8988T (cell line): ENCODE results near the gene MAP3K1.
"Not testable (repeated sequence)": the region's sequence is repeated elsewhere in the genome, so short reads cannot be mapped to it uniquely, and the experiment has no call there.

Source experiments
- DNase-seq: peaks from one replicate; pipeline ENCODE4 v3.0.0; 2011

The MAP3K1 gene

DNA sequence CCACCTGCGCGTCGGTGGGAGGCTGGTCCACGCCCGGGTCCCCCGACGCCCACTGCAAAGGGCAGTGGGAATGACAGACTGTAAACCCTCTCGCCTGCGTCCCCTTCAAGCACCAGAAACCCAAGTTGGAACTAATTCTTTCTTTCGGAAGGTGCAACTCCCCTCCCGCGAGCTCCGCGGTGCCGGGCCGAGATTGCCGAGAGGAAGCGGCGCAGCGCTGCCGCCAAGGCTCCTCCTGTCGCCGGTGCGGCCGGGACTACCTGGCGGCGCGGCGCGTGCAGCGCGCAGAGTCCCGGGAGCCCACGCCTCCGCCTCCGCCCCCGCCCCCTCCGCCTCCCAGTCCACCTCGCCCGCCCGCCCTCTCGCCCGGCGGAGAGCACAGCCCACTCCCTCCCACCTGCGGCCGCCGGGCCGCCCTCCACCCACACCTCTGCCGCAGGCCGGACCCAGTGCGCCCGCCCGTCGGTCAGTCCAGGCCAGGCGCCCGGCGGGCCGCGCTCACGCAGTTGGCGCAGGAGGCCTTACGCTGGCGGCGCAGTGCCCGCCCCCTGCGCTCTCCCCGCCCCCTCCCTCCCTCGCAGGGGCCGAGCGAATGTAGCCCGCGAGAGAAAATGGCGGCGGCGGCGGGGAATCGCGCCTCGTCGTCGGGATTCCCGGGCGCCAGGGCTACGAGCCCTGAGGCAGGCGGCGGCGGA, at the start of gene MAP3K1:
MAP3K1 (plus strand) TSS at position 587 of the 695 bp plus-strand sequence; CDS start at position 612, 25 bp downstream.
- peak; percentile 74 for DNase-seq

GRCh38 chr5:56766926-56767325, 48.4 kb upstream of the MAP3K1 start:
- no peak for DNase-seq

DNA sequence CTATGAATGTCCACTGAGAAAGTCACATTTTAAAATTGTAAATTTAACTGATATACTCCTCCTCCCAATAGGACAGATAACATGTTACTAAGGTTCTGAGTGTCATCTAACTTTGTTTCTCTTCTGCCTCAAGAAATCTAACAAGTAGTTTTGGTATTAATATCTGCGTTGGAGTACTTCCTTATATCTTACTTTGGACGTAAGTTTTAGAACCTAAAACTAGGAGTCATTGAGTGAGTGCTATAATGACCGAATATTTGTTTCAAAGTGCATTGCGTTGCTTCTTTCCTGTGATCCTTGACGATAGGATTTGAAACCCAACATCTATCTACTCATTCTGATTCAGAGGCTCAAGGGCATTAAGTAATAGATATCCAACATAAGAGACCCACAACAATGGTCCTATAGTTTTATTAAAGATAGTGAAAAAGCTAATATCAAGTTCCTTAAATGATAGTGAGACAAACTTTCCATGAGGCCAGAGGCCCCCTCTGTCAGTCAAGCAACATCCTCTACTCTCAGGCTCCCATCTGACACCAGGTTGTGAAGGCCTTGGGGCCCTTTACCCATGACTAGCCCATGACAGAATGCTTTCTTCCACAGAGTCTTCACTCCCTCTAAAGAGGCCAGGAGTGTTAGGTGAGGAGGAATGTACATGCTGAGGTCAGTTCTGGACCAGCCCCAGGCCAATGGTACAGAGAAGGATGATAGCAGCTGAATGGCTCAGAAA, 45.3 kb upstream of the MAP3K1 start:
- DNase-seq, result no peak

DNA sequence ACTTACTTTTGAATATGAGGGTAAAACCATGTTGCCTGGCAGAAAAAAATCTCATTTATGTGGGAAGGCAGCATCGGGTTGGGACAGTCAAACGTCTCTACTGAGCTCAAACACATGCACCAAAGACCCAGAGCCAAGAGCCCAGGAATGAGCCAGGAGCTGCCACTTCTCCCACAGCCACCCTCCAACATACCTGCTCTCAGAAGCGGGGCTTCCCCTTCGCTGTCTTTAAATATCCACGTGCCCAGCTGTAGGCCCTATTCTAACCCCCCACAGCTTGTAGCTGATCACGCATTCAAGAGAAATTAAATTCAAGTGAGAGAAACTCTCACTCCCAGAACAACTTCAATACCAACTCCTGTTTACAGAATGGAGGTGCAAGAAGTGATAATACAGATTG, 42.6 kb upstream of the MAP3K1 start:
- DNase-seq, result no peak

DNA sequence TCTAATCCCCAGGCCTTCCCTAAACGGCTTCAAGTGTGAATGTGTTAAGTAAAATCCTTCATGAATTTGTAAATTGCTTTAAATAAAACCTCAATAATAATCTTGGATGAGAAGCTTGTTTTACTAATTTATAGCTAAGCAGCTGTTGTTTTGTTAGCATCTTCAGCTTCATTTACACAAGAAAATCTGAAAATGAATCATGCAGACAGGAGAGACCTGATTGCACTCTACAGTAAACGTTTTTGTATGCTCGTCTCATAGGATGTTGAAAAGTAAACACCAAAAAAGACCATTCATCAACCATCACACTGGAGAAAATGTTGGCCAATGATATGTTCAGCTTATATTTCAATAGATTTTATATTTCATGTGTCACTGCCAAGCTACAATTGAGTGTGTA, 40.4 kb upstream of the MAP3K1 start:
- DNase-seq, result no peak

- not testable (repeated sequence) for DNase-seq
These were observed 39.0 kb upstream of the MAP3K1 start for GRCh38 chr5:56776212-56776846.

GRCh38 chr5:56783261-56783660, 32.1 kb upstream of the MAP3K1 start:
- DNase-seq, result no peak

DNA sequence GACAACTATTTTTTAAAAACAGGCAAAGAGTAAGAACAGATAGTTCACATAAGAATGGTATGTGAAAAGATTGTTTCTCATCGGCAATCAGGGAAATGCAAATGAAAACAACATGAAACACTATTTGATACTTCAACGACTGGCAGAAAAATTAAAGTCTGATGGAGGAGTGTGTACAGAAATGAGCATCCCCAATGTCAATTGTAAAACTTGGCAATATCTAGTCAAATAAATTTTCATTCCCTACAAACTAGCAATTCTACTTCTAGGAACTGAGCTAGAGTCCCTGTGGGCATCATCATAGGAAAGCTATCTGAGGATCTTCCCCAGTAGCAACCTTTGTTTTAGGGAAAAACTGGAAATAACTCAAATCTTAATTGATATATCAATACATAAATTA, 29.0 kb upstream of the MAP3K1 start:
- DNase-seq, result no peak

- no peak for DNase-seq
These were observed 24.0 kb upstream of the MAP3K1 start for GRCh38 chr5:56791396-56791795.

DNA sequence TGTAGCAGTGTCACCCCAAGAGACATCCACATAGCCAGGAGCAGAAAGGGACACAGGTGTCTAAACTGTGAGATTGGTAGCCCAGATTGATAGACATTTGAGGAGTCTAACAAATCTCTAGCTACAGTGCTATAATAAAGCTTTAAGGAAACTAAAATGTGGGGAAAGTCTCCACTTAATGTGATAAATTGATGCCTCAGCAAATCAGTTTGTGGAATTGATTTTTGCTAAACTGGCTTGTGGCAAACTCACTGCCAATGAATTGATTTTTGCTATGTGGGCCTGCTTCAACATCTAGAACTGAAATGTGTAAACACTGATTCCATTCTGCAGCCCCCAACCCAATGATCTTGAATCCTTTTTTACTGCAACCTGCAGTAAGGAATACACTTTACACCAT, 16.8 kb upstream of the MAP3K1 start:
- no peak for DNase-seq

- DNase-seq, result no peak
These were observed 15.2 kb upstream of the MAP3K1 start for GRCh38 chr5:56800186-56800585.

DNA sequence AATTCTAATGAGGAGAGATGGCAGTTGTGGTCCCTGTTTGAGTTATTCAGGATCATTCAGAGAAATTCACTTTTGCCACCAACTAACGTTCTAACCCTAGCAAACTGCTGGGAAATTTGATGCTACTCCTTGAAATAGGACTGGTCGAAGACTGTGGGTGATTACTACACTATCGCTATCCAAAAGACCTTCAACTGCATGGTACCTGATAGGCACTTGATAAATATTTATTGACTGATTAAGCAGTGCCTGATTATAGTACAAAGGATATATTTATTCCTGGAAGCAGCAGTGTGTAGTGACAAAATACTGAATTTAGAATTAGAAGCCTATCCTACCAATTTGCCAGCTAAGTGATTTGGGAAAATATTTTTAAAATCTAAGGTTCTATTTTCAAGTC, 14.1 kb upstream of the MAP3K1 start:
- DNase-seq, result no peak

GRCh38 chr5:56802205-56802604, 13.1 kb upstream of the MAP3K1 start:
- no peak for DNase-seq

DNA sequence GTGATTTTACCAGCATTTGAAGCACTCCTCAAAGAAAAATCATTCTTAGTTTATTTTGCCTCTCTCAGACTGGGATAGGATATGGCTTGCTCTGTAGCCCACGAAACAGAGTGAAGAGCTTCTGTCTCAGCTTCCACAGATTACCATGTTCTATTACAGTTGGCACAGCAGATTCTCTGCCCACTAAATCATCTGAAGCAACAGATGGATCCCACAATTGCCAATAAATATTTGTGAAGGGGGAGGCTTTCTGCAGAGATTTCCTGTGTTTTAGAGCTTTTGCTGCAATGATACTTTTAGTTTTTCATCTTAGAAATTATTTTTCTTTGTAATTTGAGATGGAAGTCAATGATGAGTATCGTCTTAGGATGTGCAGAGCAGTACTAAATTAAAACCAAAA, 12.3 kb upstream of the MAP3K1 start:
- DNase-seq, result no peak

- DNase-seq, result no peak
These were observed 11.5 kb upstream of the MAP3K1 start for GRCh38 chr5:56803894-56804293.

DNA sequence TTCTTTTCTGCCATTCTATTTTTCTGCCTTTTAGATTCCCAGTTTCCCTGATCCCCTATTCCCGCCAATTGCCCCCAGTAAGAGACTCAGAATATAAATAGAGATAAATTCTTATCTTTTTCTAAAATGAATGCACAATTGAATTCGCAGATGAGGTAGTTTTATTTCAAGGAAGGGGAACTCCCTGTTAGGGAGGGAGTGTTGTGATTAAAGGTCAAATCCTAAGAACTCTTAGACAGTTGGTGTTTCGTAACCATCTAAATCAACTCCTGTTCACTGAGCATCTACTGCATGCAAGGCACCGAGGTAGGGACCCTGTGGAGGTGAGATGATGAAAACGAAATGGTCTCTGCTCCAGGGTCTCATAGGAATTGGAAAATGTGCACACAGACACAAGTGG, 7.7 kb upstream of the MAP3K1 start:
- no peak for DNase-seq

DNA sequence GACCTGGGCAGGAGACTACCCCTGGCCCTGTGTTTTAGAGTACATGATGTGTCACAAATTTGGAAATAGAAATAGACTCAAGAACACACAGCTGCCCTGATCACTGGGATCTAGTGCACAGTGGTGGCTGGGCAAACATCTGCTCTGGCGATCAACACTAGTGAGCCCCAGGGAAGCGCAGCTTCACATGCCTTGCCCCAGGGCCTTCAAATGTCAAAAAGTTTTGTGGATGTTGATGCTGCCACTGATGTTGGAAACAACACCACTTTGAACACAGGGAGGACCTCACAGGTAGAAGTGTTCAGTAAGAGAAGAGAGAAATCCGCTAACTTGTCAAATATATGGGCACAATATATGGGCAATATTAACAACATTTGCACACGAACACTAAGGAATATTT, 7.1 kb upstream of the MAP3K1 start:
- no peak for DNase-seq

DNA sequence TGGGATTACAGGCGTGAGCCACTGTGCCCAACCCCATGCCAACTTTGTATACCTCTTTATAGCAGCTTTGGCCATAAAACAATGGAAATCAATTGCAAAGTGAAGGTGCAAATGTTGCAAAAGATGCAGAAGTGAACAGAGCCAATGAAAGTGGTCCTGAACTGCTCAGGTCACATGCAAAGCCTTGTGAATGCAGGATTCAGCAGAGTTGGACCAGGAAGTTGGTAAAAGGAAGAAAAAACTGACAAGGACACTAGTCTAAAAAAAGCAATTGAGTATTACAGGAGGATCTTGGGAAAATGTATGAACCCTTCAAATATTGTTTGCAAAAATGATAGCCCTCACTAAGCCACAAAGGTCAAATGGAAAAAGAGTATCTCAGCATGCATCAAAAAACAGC, 4.5 kb upstream of the MAP3K1 start:
- DNase-seq, result no peak

DNA sequence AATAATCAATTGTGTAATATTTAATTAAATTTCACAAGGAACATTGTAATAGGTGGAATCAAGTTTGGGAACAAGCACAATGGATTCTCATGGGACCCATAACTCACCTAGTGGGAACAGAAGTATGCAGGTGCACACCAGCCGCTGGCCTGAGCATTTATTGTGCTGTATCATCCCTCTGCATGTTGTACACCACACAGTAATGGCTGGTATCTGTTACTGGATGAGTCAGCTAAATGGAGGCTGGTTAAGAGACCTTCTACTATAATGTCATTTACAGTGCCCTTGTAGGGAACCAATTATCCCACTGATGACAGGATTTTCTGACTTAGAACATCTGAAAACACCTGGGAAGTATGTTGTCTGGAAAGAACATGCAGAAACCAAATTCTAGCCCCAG, 3.2 kb upstream of the MAP3K1 start:
- no peak for DNase-seq

- DNase-seq, result no peak
These were observed 2.0 kb upstream of the MAP3K1 start for GRCh38 chr5:56813302-56813701.

- DNase-seq, result peak; percentile 27
These were observed 887 bp upstream of the MAP3K1 start for GRCh38 chr5:56814361-56814962.

DNA sequence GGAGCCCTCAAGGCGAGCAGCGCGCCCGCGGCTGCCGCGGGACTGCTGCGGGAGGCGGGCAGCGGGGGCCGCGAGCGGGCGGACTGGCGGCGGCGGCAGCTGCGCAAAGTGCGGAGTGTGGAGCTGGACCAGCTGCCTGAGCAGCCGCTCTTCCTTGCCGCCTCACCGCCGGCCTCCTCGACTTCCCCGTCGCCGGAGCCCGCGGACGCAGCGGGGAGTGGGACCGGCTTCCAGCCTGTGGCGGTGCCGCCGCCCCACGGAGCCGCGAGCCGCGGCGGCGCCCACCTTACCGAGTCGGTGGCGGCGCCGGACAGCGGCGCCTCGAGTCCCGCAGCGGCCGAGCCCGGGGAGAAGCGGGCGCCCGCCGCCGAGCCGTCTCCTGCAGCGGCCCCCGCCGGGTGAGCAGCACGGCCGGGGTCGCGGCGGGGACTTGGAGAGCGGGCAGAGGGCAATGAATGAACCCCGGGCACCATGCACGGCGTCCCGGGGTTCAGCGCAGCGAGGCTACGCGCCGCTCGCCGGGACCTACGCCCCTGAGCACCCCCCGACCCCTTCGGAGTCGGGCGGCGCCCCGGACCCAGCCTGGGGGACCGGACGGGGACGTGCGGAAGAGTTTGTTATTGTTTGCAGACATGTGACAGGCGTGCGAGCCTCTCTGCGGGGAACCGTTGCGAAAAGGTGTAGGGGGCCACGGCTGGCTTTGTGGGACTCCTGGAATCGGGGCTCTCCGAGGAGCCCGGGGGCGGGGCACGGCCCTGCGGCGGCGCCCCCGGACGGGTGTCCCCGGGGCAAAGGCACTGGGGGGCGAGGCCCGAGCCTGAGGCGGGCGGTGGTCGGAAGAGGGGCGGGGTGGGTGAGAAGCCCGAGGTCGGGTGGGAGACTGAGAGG, 553 bp downstream of the MAP3K1 start:
- peak; percentile 47 for DNase-seq
